Upper lobe of right lung (tissue), 1 donor: ENCODE results near the gene P3H2. TPM values are rescaled to one million over a fixed set of nuclear protein-coding genes. Genes with fewer than 3 reads are reported as not detected.

Experiments used
- ATAC-seq: fragments of 200-7000 bp; cut with Tn5 transposase; one replicate; pipeline ENCODE4 v1.9.1; 2020; ENCODE audit warnings: mild to moderate bottlenecking, moderate library complexity
- DNase-seq: peaks from one replicate; pipeline ENCODE4 v3.0.0-alpha.2; 2020
- H3K27ac ChIP-seq: fragments of 200-600 bp; one replicate; pipeline ENCODE4 v1.8.0; 2022
- H3K27me3 ChIP-seq: fragments of 200-600 bp; one replicate; pipeline ENCODE4 v1.8.0; 2022; ENCODE audit warnings: mild to moderate bottlenecking
- H3K36me3 ChIP-seq: fragments of 200-600 bp; one replicate; pipeline ENCODE4 v1.8.0; 2022
- H3K4me1 ChIP-seq: fragments of 200-600 bp; one replicate; pipeline ENCODE4 v1.8.0; 2022
- H3K4me3 ChIP-seq: fragments of 200-600 bp; one replicate; pipeline ENCODE4 v1.8.0; 2022; ENCODE audit warnings: mild to moderate bottlenecking
- H3K9me3 ChIP-seq: fragments of 200-600 bp; one replicate; pipeline ENCODE4 v1.8.0; 2022
- intact Hi-C: fragments of 100-400 bp; cut with DNase I; formaldehyde crosslinking; loops from one replicate; pipeline ENCODE4 v1.11.0; 2022
- total RNA-seq: library from RNA; stranded (reverse); fragmentation: NEBNext Ultra II Directional; extraction: Animal tissue kit (Norgen Biotek cat#: 25700); gene quantifications from one replicate; pipeline ENCODE4 v1.2.1, GENCODE V29; 2021
- TF ChIP-seq, protein P1 (sequence below): fragments of 200-600 bp; IDR thresholded peaks from one replicate; pipeline ENCODE4 v1.8.0; 2022; ENCODE audit warnings: antibody characterized with exemption
- donor health status: DM: no; HTN: yes; CAD: no; lungs with severe emphysema.

P3H2 gene
- total RNA-seq, 1 donor from 2014 or later = 79.0 TPM

DNA sequence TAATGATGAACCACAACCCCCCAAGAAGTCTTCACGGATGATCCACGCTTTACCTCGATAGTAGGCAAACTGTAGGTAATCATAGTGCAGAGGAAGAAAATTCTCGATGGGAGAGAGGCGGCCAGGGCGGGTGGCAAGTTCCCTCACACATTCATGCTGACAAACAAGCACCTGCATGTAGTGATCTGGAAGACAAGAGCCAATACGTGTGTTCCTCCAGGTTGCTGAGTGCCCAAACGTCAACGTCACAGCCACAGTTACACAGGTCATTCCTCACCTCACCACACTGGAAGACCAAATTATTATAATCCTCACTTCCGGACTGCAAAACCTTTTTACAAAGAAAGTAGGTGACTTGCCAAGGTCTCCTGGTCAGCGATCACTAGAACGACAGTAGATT lies 131.8 kb downstream of the P3H2 start:
- TF ChIP-seq, protein P1, sequence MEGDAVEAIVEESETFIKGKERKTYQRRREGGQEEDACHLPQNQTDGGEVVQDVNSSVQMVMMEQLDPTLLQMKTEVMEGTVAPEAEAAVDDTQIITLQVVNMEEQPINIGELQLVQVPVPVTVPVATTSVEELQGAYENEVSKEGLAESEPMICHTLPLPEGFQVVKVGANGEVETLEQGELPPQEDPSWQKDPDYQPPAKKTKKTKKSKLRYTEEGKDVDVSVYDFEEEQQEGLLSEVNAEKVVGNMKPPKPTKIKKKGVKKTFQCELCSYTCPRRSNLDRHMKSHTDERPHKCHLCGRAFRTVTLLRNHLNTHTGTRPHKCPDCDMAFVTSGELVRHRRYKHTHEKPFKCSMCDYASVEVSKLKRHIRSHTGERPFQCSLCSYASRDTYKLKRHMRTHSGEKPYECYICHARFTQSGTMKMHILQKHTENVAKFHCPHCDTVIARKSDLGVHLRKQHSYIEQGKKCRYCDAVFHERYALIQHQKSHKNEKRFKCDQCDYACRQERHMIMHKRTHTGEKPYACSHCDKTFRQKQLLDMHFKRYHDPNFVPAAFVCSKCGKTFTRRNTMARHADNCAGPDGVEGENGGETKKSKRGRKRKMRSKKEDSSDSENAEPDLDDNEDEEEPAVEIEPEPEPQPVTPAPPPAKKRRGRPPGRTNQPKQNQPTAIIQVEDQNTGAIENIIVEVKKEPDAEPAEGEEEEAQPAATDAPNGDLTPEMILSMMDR = no peak
- intact Hi-C loops = no loop called here

GRCh38 chr3:189988322-189988721 lies 132.4 kb downstream of the P3H2 start:
- no peaks in the 10 kb centered on the region for H3K27me3 ChIP-seq
- DNase-seq (no peak), ATAC-seq (no peak)
- H3K4me1 ChIP-seq = no peaks in the 10 kb centered on the region
- intact Hi-C loops = no loop called here
- no peaks in the 10 kb centered on the region for H3K36me3 ChIP-seq
- no peak overlapping the region for H3K4me3 ChIP-seq
- TF ChIP-seq, protein P1 = no peak
- no peak overlapping the region for H3K27ac ChIP-seq
- no peaks in the 10 kb centered on the region for H3K9me3 ChIP-seq

More for the DNA sequence above, 131.8 kb downstream of the P3H2 start:
- Histone ChIP-seq H3K4me3 (no peak overlapping the region), H3K4me1 (no peaks in the 10 kb centered on the region), H3K9me3 (no peaks in the 10 kb centered on the region), H3K27me3 (no peaks in the 10 kb centered on the region), H3K27ac (no peak overlapping the region), H3K36me3 (no peaks in the 10 kb centered on the region)
- DNase-seq = no peak
- ATAC-seq = no peak

GRCh38 chr3:189985948-189986347 lies 134.7 kb downstream of the P3H2 start:
- no peak overlapping the region for H3K27ac ChIP-seq
- DNase-seq = no peak

DNA sequence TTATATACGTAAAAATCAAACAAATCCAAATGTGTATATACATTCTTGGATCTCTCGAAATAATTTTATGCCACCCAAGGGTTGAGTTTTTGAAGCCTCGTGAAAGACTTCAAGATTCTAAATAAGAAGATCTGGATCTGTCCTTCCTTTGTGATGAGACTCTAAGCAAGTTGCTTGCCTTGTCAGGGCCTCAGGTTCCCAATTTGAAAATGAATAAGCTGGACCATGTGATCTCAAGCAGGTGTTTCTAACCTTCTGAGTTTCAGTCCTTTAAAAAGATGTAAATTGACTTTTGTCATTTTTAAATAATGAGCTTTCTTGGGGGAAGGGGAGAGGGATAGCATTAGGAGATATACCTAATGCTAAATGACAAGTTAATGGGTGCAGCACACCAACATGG lies 137.1 kb downstream of the P3H2 start:
- Histone ChIP-seq H3K36me3 (no peaks in the 10 kb centered on the region), H3K9me3 (no peaks in the 10 kb centered on the region), H3K27ac (no peak overlapping the region), H3K27me3 (no peaks in the 10 kb centered on the region), H3K4me3 (no peak overlapping the region), H3K4me1 (peaks cover 13% of the 10 kb centered on the region)
- DNase-seq = no peak
- ATAC-seq = no peak
- TF ChIP-seq, protein P1 = no peak
- intact Hi-C loops = no loop called here

More at GRCh38 chr3:189985948-189986347, 134.7 kb downstream of the P3H2 start:
- H3K4me1 ChIP-seq = peaks cover 13% of the 10 kb centered on the region
- H3K36me3 ChIP-seq = no peaks in the 10 kb centered on the region
- intact Hi-C loops = no loop called here
- no peak for ATAC-seq
- no peak overlapping the region for H3K4me3 ChIP-seq
- TF ChIP-seq, protein P1 = no peak
- H3K27me3 ChIP-seq = no peaks in the 10 kb centered on the region
- no peaks in the 10 kb centered on the region for H3K9me3 ChIP-seq

GRCh38 chr3:189982321-189982945 lies 138.3 kb downstream of the P3H2 start:
- intact Hi-C loops = no loop called here
- no peaks in the 10 kb centered on the region for H3K9me3 ChIP-seq
- no peaks in the 10 kb centered on the region for H3K27me3 ChIP-seq

More at GRCh38 chr3:189982321-189982945, 138.3 kb downstream of the P3H2 start:
- Histone ChIP-seq H3K4me3 (no peak overlapping the region), H3K4me1 (peaks cover 13% of the 10 kb centered on the region), H3K36me3 (no peaks in the 10 kb centered on the region), H3K27ac (no peak overlapping the region)
- TF ChIP-seq, protein P1 = no peak
- ATAC-seq = no peak
- no peak for DNase-seq
